ENCODE results near the gene TP53TG5. TPM values are rescaled to one million over a fixed set of nuclear protein-coding genes. Genes with fewer than 3 reads are reported as not detected.

The TP53TG5 gene
- polyA plus RNA-seq, 1 donor (not counting 4 experiments of a cell fraction or from before 2014, with no cell fraction given): not detected

- FAIRE-seq (no peak), DNase-seq (ENCODE audit: low read depth, low spot score) (no peak)
- no peaks in the 10 kb centered on the region for H4K20me1 ChIP-seq (ENCODE audit: control insufficient read depth, extremely low read depth, insufficient read depth, low read length)
- H3K79me2 ChIP-seq (ENCODE audit: control insufficient read depth, insufficient read depth, low read length): peaks cover 16% of the 10 kb centered on the region
- TF ChIP-seq EZH2 (IDR thresholded peaks at IDR 0.05; ENCODE audit: low read length) (no peak), CTCF (optimal IDR thresholded peaks at IDR 0.05 in 1 of 3, IDR thresholded peaks at IDR 0.05 in 1 of 3, conservative IDR thresholded peaks at IDR 0.05 in 1 of 3; ENCODE audit: extremely low read depth in 1 of 3, insufficient read depth in 2 of 3, low read length in 3 of 3) (no peak)
- no peak overlapping the region for H3K4me3 ChIP-seq (ENCODE audit: control insufficient read depth in 2 of 3, extremely low read depth in 1 of 3, insufficient read depth in 2 of 3, low read depth in 1 of 3, low read length in 3 of 3)
- no peaks in the 10 kb centered on the region for H3K27me3 ChIP-seq (ENCODE audit: control insufficient read depth, extremely low read depth, insufficient read depth, low read length)
- peaks cover 14% of the 10 kb centered on the region for H3K4me1 ChIP-seq (ENCODE audit: control insufficient read depth, extremely low read depth, insufficient read depth, low read length)
- no peak overlapping the region for H2AFZ ChIP-seq (ENCODE audit: control insufficient read depth, low read length)
- H3K27ac ChIP-seq (ENCODE audit: control insufficient read depth, insufficient read depth, low read length): no peak overlapping the region
- dilution Hi-C loops (cut with MboI; ENCODE audit: extremely low pct_ligation_motif_present, low sequenced_read_pairs): no loop called here
- H3K9ac ChIP-seq (ENCODE audit: control insufficient read depth, extremely low read depth, insufficient read depth, low read length): no peak overlapping the region
- no peak overlapping the region for H3K4me2 ChIP-seq (ENCODE audit: control insufficient read depth, extremely low read depth, insufficient read depth, low read depth, low read length)
- H3K9me1 ChIP-seq (ENCODE audit: control insufficient read depth, extremely low read depth, insufficient read depth, low read length): peaks cover 2% of the 10 kb centered on the region
- H3K36me3 ChIP-seq (ENCODE audit: control insufficient read depth in 2 of 2, extremely low read depth in 1 of 2, insufficient read depth in 2 of 2, low read length in 2 of 2): peaks cover 5 to 10% of the 10 kb centered on the region in 2 experiments
- H3K9me3 ChIP-seq (ENCODE audit: control insufficient read depth, low read depth, low read length): no peaks in the 10 kb centered on the region
These were observed 34.5 kb upstream of the TP53TG5 start for GRCh38 chr20:45412653-45413052.

- H3K79me2 ChIP-seq (ENCODE audit: control insufficient read depth, insufficient read depth, low read length): no peaks in the 10 kb centered on the region
- peaks cover 5 to 10% of the 10 kb centered on the region in 2 experiments for H3K36me3 ChIP-seq (ENCODE audit: control insufficient read depth in 2 of 2, extremely low read depth in 1 of 2, insufficient read depth in 2 of 2, low read length in 2 of 2)
- peaks cover 2% of the 10 kb centered on the region for H3K9me1 ChIP-seq (ENCODE audit: control insufficient read depth, extremely low read depth, insufficient read depth, low read length)
- TF ChIP-seq EZH2 (IDR thresholded peaks at IDR 0.05; ENCODE audit: low read length): no peak
- TF ChIP-seq CTCF (optimal IDR thresholded peaks at IDR 0.05 in 1 of 3, IDR thresholded peaks at IDR 0.05 in 1 of 3, conservative IDR thresholded peaks at IDR 0.05 in 1 of 3; ENCODE audit: extremely low read depth in 1 of 3, insufficient read depth in 2 of 3, low read length in 3 of 3): no peak
- H3K9ac ChIP-seq (ENCODE audit: control insufficient read depth, extremely low read depth, insufficient read depth, low read length): no peak overlapping the region
- peaks cover 10% of the 10 kb centered on the region for H3K4me1 ChIP-seq (ENCODE audit: control insufficient read depth, extremely low read depth, insufficient read depth, low read length)
- no peak overlapping the region for H2AFZ ChIP-seq (ENCODE audit: control insufficient read depth, low read length)
- no peak overlapping the region for H3K4me2 ChIP-seq (ENCODE audit: control insufficient read depth, extremely low read depth, insufficient read depth, low read depth, low read length)
- no peak overlapping the region for H3K4me3 ChIP-seq (ENCODE audit: control insufficient read depth in 2 of 3, extremely low read depth in 1 of 3, insufficient read depth in 2 of 3, low read depth in 1 of 3, low read length in 3 of 3)
- DNase-seq (ENCODE audit: low read depth, low spot score): no peak
- dilution Hi-C loops (cut with MboI; ENCODE audit: extremely low pct_ligation_motif_present, low sequenced_read_pairs): no loop called here
- H3K9me3 ChIP-seq (ENCODE audit: control insufficient read depth, low read depth, low read length): no peaks in the 10 kb centered on the region
- FAIRE-seq: no peak
- H4K20me1 ChIP-seq (ENCODE audit: control insufficient read depth, extremely low read depth, insufficient read depth, low read length): no peaks in the 10 kb centered on the region
- no peak overlapping the region for H3K27ac ChIP-seq (ENCODE audit: control insufficient read depth, insufficient read depth, low read length)
- H3K27me3 ChIP-seq (ENCODE audit: control insufficient read depth, extremely low read depth, insufficient read depth, low read length): peaks cover 2% of the 10 kb centered on the region
These were observed 32.8 kb upstream of the TP53TG5 start for GRCh38 chr20:45410887-45411286.

Data from keratinocyte (primary cell).